ENCODE data around the gene MTMR10.

DNA sequence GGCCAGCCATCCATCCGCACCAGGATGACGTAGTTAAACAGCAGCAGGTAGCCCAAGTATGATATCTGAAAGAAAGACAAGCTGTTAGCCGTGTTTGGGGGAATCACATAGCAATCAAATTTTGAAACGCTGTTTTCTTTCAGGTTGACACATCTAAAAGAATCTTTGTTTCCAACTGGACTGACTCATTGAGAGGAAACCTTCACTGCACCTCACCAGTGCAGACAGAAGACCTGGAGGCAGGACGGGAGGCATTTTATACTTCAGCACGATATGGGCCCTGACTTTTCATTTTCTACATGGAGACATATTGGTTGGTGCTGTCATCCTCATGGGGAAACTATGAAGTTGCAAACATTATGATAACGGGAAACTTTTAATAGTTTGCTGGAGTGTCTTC, 44.2 kb upstream of the MTMR10 start:
- TF ChIP-seq CTCF (IDR thresholded peaks at IDR 0.05; ENCODE audit: insufficient read depth, low read depth, low read length): no peak
- TF ChIP-seq EZH2 (IDR thresholded peaks at IDR 0.05; ENCODE audit: insufficient read depth, low read length): no peak

Data from astrocyte (in vitro differentiated cells and primary cell).